GM19099 (cell line): ENCODE measurements around the gene ABCG2.

Experiments used
- POLR2A ChIP-seq: IDR thresholded peaks from 3 replicates; pipeline ENCODE4 v1.6.1; 2011; ENCODE audit warnings: low read depth; ENCODE audit not compliant: insufficient read length; ENCODE audit errors: extremely low read depth

The ABCG2 gene

GRCh38 chr4:88136249-88136648, 22.2 kb downstream of the ABCG2 start:
- no peak for TF ChIP-seq POLR2A

GRCh38 chr4:88135356-88135663, 23.1 kb downstream of the ABCG2 start:
- TF ChIP-seq POLR2A = no peak

- no peak for TF ChIP-seq POLR2A
These were observed 23.7 kb downstream of the ABCG2 start for GRCh38 chr4:88134536-88135355.

GRCh38 chr4:88134111-88134510, 24.3 kb downstream of the ABCG2 start:
- TF ChIP-seq POLR2A = no peak

GRCh38 chr4:88130544-88131305, 27.7 kb downstream of the ABCG2 start:
- no peak for TF ChIP-seq POLR2A

- TF ChIP-seq POLR2A = no peak
These were observed 28.4 kb downstream of the ABCG2 start for GRCh38 chr4:88130003-88130402.

GRCh38 chr4:88119943-88120342, 38.5 kb downstream of the ABCG2 start:
- no peak for TF ChIP-seq POLR2A

- no peak for TF ChIP-seq POLR2A
These were observed 42.9 kb downstream of the ABCG2 start for GRCh38 chr4:88115587-88115986.

- no peak for TF ChIP-seq POLR2A
These were observed 45.6 kb downstream of the ABCG2 start for GRCh38 chr4:88112856-88113255.

GRCh38 chr4:88110826-88111225, 47.6 kb downstream of the ABCG2 start:
- TF ChIP-seq POLR2A = no peak

GRCh38 chr4:88109123-88109881, 49.1 kb downstream of the ABCG2 start:
- no peak for TF ChIP-seq POLR2A

GRCh38 chr4:88108747-88109122, 49.7 kb downstream of the ABCG2 start:
- TF ChIP-seq POLR2A = no peak

GRCh38 chr4:88107406-88108107, 50.9 kb downstream of the ABCG2 start:
- TF ChIP-seq POLR2A = no peak

- TF ChIP-seq POLR2A = no peak
These were observed 52.2 kb downstream of the ABCG2 start for GRCh38 chr4:88106205-88106604.
